BE2C (cell line): Measurements from ENCODE around the gene AKR1C8.
"Not testable (repeated sequence)": the region's sequence is repeated elsewhere in the genome, so short reads cannot be mapped to it uniquely, and the experiment has no call there.

Source experiments
- DNase-seq: peaks from one replicate; pipeline ENCODE4 v3.0.0-alpha.2; 2020
- H3K27me3 ChIP-seq: fragments of 250-450 bp; sonication (Bioruptor Pico); 2 replicates; pipeline ENCODE4 v1.5.1; 2020; ENCODE audit warnings: mild to moderate bottlenecking
- H3K36me3 ChIP-seq: fragments of 250-450 bp; sonication (Bioruptor Pico); 2 replicates; pipeline ENCODE4 v1.5.1; 2020; ENCODE audit warnings: mild to moderate bottlenecking
- H3K4me1 ChIP-seq: fragments of 250-450 bp; sonication (Bioruptor Pico); 2 replicates; pipeline ENCODE4 v1.5.1; 2020
- H3K4me3 ChIP-seq: 2 replicates; pipeline ENCODE4 v1.5.1; 2011; ENCODE audit warnings: low read depth, low read length
- H3K9me3 ChIP-seq: fragments of 250-450 bp; sonication (Bioruptor Pico); 2 replicates; pipeline ENCODE4 v1.5.1; 2020
- CTCF ChIP-seq: IDR thresholded peaks from 2 replicates; pipeline ENCODE4 v1.5.1; 2012; ENCODE audit warnings: mild to moderate bottlenecking, low read depth, low read length

AKR1C8 gene

GRCh38 chr10:5183923-5184322 is 1.0 kb downstream of the AKR1C8 start:
- Histone ChIP-seq H3K4me3 (no peak overlapping the region), H3K36me3 (no peaks in the 10 kb centered on the region), H3K27me3 (no peaks in the 10 kb centered on the region), H3K4me1 (no peaks in the 10 kb centered on the region), H3K9me3 (no peaks in the 10 kb centered on the region)
- TF ChIP-seq CTCF = no peak
- no peak for DNase-seq

GRCh38 chr10:5180503-5180902 is 4.4 kb downstream of the AKR1C8 start:
- not testable (repeated sequence) for H3K9me3 ChIP-seq, H3K36me3 ChIP-seq, H3K4me3 ChIP-seq, DNase-seq, H3K27me3 ChIP-seq, H3K4me1 ChIP-seq

- not testable (repeated sequence) for H3K9me3 ChIP-seq, H3K27me3 ChIP-seq, H3K4me1 ChIP-seq, H3K4me3 ChIP-seq, DNase-seq, H3K36me3 ChIP-seq
Measured at GRCh38 chr10:5175581-5175980, 9.4 kb downstream of the AKR1C8 start.

- no peak for TF ChIP-seq CTCF
- DNase-seq = no peak
- no peaks in the 10 kb centered on the region for H3K4me1 ChIP-seq
- H3K36me3 ChIP-seq = no peaks in the 10 kb centered on the region
- H3K4me3 ChIP-seq = no peak overlapping the region
- H3K27me3 ChIP-seq = no peaks in the 10 kb centered on the region
- no peaks in the 10 kb centered on the region for H3K9me3 ChIP-seq
Measured at GRCh38 chr10:5168897-5169420, 16.0 kb downstream of the AKR1C8 start.

GRCh38 chr10:5165738-5166137 is 19.2 kb downstream of the AKR1C8 start:
- TF ChIP-seq CTCF = no peak
- DNase-seq = no peak
- no peaks in the 10 kb centered on the region for H3K36me3 ChIP-seq
- no peaks in the 10 kb centered on the region for H3K4me1 ChIP-seq
- no peaks in the 10 kb centered on the region for H3K9me3 ChIP-seq
- H3K4me3 ChIP-seq = no peak overlapping the region
- no peaks in the 10 kb centered on the region for H3K27me3 ChIP-seq

GRCh38 chr10:5163487-5163886 is 21.5 kb downstream of the AKR1C8 start:
- Histone ChIP-seq H3K36me3 (no peaks in the 10 kb centered on the region), H3K27me3 (no peaks in the 10 kb centered on the region)
- no peak for DNase-seq

GRCh38 chr10:5159126-5159525 is 25.8 kb downstream of the AKR1C8 start:
- Histone ChIP-seq H3K4me1 (no peaks in the 10 kb centered on the region), H3K4me3 (no peak overlapping the region), H3K27me3 (no peaks in the 10 kb centered on the region), H3K36me3 (no peaks in the 10 kb centered on the region), H3K9me3 (no peaks in the 10 kb centered on the region)
- no peak for TF ChIP-seq CTCF
- no peak for DNase-seq

More at GRCh38 chr10:5163487-5163886, 21.5 kb downstream of the AKR1C8 start:
- no peak overlapping the region for H3K4me3 ChIP-seq
- no peaks in the 10 kb centered on the region for H3K4me1 ChIP-seq
- H3K9me3 ChIP-seq = no peaks in the 10 kb centered on the region
- TF ChIP-seq CTCF = no peak
